Measurements from ENCODE around the gene KCNH5. TPM values are rescaled to one million over a fixed set of nuclear protein-coding genes. Genes with fewer than 3 reads are reported as not detected.

The KCNH5 gene
- total RNA-seq, 1 experiment from 2014 or later, result 1.4 TPM

DNA sequence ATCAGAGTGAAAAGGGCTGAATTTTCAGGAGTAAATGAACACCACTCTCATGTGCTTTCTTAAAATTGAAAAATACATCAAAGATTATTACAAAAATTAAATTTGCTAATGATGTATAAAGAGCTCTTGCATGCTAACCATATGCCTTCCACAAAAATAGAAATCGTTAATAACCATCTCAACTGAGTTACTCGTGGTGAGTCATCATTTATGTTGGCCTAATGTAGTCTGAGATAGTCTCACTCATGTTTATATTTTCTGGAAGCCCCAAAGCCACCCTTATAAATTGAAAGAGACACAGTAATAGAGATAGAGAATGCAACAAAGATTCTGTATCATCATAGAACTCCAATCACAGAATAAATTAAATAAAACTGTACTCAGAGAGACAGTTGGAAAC is 131.2 kb downstream of the KCNH5 start:
- ChIA-PET POLR2A (no interaction called here), CTCF (no interaction called here)
- no peak overlapping the region for H3K4me3 Mint-ChIP-seq
- no peaks in the 10 kb centered on the region for H3K27me3 Mint-ChIP-seq (ENCODE audit: low read depth)
- H3K27ac Mint-ChIP-seq, result no peak overlapping the region
- ATAC-seq (no peak), DNase-seq (ENCODE audit: low spot score) (no peak)
- H3K36me3 Mint-ChIP-seq, result no peaks in the 10 kb centered on the region
- TF ChIP-seq TP53 (CRISPR knock-in tag; IDR thresholded peaks at IDR 0.05) (no peak), ZNF232 (CRISPR knock-in tag; IDR thresholded peaks at IDR 0.05) (no peak), NFE2L1 (CRISPR knock-in tag; IDR thresholded peaks at IDR 0.05) (no peak), GABPB1 (CRISPR knock-in tag; IDR thresholded peaks at IDR 0.05) (no peak), NR2C2 (CRISPR knock-in tag; IDR thresholded peaks at IDR 0.05) (no peak), SP1 (CRISPR knock-in tag; conservative IDR thresholded peaks at IDR 0.05) (no peak), FOXP1 (CRISPR knock-in tag; IDR thresholded peaks at IDR 0.05; ENCODE audit: borderline replicate concordance) (no peak), IRF2 (CRISPR knock-in tag; IDR thresholded peaks at IDR 0.05; ENCODE audit: borderline replicate concordance, low read depth) (no peak), ZNF396 (CRISPR knock-in tag; IDR thresholded peaks at IDR 0.05; ENCODE audit: borderline replicate concordance) (no peak), JUN (CRISPR knock-in tag; IDR thresholded peaks at IDR 0.05) (no peak)
- TF ChIP-seq, protein P1, sequence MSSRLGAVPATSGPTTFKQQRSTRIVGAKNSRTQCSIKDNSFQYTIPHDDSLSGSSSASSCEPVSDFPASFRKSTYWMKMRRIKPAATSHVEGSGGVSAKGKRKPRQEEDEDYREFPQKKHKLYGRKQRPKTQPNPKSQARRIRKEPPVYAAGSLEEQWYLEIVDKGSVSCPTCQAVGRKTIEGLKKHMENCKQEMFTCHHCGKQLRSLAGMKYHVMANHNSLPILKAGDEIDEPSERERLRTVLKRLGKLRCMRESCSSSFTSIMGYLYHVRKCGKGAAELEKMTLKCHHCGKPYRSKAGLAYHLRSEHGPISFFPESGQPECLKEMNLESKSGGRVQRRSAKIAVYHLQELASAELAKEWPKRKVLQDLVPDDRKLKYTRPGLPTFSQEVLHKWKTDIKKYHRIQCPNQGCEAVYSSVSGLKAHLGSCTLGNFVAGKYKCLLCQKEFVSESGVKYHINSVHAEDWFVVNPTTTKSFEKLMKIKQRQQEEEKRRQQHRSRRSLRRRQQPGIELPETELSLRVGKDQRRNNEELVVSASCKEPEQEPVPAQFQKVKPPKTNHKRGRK (CRISPR knock-in tag; IDR thresholded peaks at IDR 0.05; ENCODE audit: borderline replicate concordance), result no peak
- TF ChIP-seq, protein P2, sequence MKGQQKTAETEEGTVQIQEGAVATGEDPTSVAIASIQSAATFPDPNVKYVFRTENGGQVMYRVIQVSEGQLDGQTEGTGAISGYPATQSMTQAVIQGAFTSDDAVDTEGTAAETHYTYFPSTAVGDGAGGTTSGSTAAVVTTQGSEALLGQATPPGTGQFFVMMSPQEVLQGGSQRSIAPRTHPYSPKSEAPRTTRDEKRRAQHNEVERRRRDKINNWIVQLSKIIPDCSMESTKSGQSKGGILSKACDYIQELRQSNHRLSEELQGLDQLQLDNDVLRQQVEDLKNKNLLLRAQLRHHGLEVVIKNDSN (CRISPR knock-in tag; IDR thresholded peaks at IDR 0.05), result no peak
- TF ChIP-seq, protein P3, sequence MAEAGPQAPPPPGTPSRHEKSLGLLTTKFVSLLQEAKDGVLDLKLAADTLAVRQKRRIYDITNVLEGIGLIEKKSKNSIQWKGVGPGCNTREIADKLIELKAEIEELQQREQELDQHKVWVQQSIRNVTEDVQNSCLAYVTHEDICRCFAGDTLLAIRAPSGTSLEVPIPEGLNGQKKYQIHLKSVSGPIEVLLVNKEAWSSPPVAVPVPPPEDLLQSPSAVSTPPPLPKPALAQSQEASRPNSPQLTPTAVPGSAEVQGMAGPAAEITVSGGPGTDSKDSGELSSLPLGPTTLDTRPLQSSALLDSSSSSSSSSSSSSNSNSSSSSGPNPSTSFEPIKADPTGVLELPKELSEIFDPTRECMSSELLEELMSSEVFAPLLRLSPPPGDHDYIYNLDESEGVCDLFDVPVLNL (CRISPR knock-in tag; IDR thresholded peaks at IDR 0.05; ENCODE audit: borderline replicate concordance, low read depth), result no peak
- TF ChIP-seq, protein P4, sequence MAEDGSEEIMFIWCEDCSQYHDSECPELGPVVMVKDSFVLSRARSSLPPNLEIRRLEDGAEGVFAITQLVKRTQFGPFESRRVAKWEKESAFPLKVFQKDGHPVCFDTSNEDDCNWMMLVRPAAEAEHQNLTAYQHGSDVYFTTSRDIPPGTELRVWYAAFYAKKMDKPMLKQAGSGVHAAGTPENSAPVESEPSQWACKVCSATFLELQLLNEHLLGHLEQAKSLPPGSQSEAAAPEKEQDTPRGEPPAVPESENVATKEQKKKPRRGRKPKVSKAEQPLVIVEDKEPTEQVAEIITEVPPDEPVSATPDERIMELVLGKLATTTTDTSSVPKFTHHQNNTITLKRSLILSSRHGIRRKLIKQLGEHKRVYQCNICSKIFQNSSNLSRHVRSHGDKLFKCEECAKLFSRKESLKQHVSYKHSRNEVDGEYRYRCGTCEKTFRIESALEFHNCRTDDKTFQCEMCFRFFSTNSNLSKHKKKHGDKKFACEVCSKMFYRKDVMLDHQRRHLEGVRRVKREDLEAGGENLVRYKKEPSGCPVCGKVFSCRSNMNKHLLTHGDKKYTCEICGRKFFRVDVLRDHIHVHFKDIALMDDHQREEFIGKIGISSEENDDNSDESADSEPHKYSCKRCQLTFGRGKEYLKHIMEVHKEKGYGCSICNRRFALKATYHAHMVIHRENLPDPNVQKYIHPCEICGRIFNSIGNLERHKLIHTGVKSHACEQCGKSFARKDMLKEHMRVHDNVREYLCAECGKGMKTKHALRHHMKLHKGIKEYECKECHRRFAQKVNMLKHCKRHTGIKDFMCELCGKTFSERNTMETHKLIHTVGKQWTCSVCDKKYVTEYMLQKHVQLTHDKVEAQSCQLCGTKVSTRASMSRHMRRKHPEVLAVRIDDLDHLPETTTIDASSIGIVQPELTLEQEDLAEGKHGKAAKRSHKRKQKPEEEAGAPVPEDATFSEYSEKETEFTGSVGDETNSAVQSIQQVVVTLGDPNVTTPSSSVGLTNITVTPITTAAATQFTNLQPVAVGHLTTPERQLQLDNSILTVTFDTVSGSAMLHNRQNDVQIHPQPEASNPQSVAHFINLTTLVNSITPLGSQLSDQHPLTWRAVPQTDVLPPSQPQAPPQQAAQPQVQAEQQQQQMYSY (CRISPR knock-in tag; IDR thresholded peaks at IDR 0.05), result no peak
- TF ChIP-seq, protein P5, sequence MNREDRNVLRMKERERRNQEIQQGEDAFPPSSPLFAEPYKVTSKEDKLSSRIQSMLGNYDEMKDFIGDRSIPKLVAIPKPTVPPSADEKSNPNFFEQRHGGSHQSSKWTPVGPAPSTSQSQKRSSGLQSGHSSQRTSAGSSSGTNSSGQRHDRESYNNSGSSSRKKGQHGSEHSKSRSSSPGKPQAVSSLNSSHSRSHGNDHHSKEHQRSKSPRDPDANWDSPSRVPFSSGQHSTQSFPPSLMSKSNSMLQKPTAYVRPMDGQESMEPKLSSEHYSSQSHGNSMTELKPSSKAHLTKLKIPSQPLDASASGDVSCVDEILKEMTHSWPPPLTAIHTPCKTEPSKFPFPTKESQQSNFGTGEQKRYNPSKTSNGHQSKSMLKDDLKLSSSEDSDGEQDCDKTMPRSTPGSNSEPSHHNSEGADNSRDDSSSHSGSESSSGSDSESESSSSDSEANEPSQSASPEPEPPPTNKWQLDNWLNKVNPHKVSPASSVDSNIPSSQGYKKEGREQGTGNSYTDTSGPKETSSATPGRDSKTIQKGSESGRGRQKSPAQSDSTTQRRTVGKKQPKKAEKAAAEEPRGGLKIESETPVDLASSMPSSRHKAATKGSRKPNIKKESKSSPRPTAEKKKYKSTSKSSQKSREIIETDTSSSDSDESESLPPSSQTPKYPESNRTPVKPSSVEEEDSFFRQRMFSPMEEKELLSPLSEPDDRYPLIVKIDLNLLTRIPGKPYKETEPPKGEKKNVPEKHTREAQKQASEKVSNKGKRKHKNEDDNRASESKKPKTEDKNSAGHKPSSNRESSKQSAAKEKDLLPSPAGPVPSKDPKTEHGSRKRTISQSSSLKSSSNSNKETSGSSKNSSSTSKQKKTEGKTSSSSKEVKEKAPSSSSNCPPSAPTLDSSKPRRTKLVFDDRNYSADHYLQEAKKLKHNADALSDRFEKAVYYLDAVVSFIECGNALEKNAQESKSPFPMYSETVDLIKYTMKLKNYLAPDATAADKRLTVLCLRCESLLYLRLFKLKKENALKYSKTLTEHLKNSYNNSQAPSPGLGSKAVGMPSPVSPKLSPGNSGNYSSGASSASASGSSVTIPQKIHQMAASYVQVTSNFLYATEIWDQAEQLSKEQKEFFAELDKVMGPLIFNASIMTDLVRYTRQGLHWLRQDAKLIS (CRISPR knock-in tag; IDR thresholded peaks at IDR 0.05; ENCODE audit: borderline replicate concordance), result no peak
- TF ChIP-seq, protein P6, sequence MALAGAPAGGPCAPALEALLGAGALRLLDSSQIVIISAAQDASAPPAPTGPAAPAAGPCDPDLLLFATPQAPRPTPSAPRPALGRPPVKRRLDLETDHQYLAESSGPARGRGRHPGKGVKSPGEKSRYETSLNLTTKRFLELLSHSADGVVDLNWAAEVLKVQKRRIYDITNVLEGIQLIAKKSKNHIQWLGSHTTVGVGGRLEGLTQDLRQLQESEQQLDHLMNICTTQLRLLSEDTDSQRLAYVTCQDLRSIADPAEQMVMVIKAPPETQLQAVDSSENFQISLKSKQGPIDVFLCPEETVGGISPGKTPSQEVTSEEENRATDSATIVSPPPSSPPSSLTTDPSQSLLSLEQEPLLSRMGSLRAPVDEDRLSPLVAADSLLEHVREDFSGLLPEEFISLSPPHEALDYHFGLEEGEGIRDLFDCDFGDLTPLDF (CRISPR knock-in tag; IDR thresholded peaks at IDR 0.05), result no peak
- H3K9me3 Mint-ChIP-seq, result no peaks in the 10 kb centered on the region
- no peaks in the 10 kb centered on the region for H3K4me1 Mint-ChIP-seq
